Heart left ventricle (tissue), 16 donors: ENCODE data around the gene ADAM15. TPM values are rescaled to one million over a fixed set of nuclear protein-coding genes. Genes with fewer than 3 reads are reported as not detected.

Experiments used
- ATAC-seq, 4 donors: fragments of 200-7000 bp; cut with Tn5 transposase; one replicate each; pipeline ENCODE4 v1.9.1; 2020 to 2022; ENCODE audit warnings: moderate library complexity in 4 of 4, mild to moderate bottlenecking in 3 of 4, moderate number of reproducible peaks in 1 of 4
- DNase-seq, 5 donors: peaks; one replicate each; pipeline ENCODE4 v3.0.0-alpha.2; 2020
- H3K27ac ChIP-seq, 12 donors: fragments of 200-600 bp; sonication (generic) in 4 of 12; one replicate each; pipeline versions ENCODE4 v1.5.0 to v1.8.0; 2016 to 2022; ENCODE audit warnings: mild to moderate bottlenecking in 2 of 12
- H3K27me3 ChIP-seq, 9 donors: fragments of 200-600 bp; sonication (generic) in 2 of 9; one replicate each; pipeline versions ENCODE4 v1.5.1 to v1.8.0; 2016 to 2022; ENCODE audit warnings: mild to moderate bottlenecking in 3 of 9
- H3K36me3 ChIP-seq, 9 donors: fragments of 200-600 bp; sonication (generic) in 2 of 9; one replicate each; pipeline versions ENCODE4 v1.5.0 to v1.8.0; 2018 to 2022; ENCODE audit warnings: mild to moderate bottlenecking in 2 of 9
- H3K4me1 ChIP-seq, 12 donors: fragments of 200-600 bp; sonication (generic) in 4 of 12; one replicate each; pipeline versions ENCODE4 v1.5.0 to v1.8.0; 2016 to 2022; ENCODE audit warnings: mild to moderate bottlenecking in 3 of 12
- H3K4me3 ChIP-seq, 12 donors: fragments of 200-600 bp; sonication (generic) in 4 of 12; one replicate each; pipeline versions ENCODE4 v1.5.0 to v1.8.0; 2017 to 2022; ENCODE audit warnings: mild to moderate bottlenecking in 9 of 12, moderate library complexity in 4 of 12
- H3K9me3 ChIP-seq, 12 donors: fragments of 200-600 bp; sonication (generic) in 4 of 12; one replicate each; pipeline versions ENCODE4 v1.5.0 to v1.8.0; 2016 to 2022; ENCODE audit warnings: mild to moderate bottlenecking in 1 of 12
- POLR2A ChIP-seq, 2 donors: fragments of 450-650 bp; IDR thresholded peaks; one replicate each; pipeline ENCODE4 v1.6.1; 2017; ENCODE audit warnings: antibody characterized with exemption in 2 of 2, mild to moderate bottlenecking in 2 of 2, moderate library complexity in 2 of 2
- WGBS, 4 donors: extraction: QIAGEN DNeasy Blood & Tissue Kit in 2 of 4; methylation state at CpG; one replicate each; pipeline versions ENCODE4 v1.1.5 to v1.1.7; 2013 to 2018; 5-methylcytosine and 5-hydroxymethylcytosine counted together
- intact Hi-C, 10 donors: fragments of 100-400 bp; cut with DNase I; formaldehyde crosslinking; loops; one replicate each; pipeline versions ENCODE4 v1.11.1 to v1.14.2; 2022
- polyA plus RNA-seq, 2 donors: library from polyadenylated mRNA; stranded (reverse); fragments of 200-250 nt; gene quantifications; one replicate each; pipeline ENCODE4 v1.2.3, GENCODE V29; 2013
- total RNA-seq, 9 donors: library from RNA; depleted of rRNA in 2 of 9; stranded (reverse); fragments of >200 nt in 2 of 9; fragmentation: NEBNext Ultra II Directional in 3 of 9; extraction: Animal tissue kit (Norgen Biotek cat#: 25700) in 3 of 9; gene quantifications; one replicate each; pipeline versions ENCODE4 v1.1.0 to v1.2.4, GENCODE V29; 2016 to 2023
- TF ChIP-seq, protein P1 (sequence below), 12 donors: fragments of 200-600 bp; sonication (generic) in 4 of 12; IDR thresholded peaks; one replicate each; pipeline versions ENCODE4 v1.5.0 to v1.8.0; 2018 to 2022; ENCODE audit warnings: antibody characterized with exemption in 12 of 12, mild to moderate bottlenecking in 5 of 12
- donor health status: ischemic (EF 13 %, LVEDD 7.1; RV severe dilation, severe dysfunction).
- donor health status: healthy with polysubstance abuse.
- donor health status: DM: no; HTN: yes; CAD: no.
- donor health status: DM: no; HTN: no; CAD: no.
- donor health status: ischemic (EF 25% LVEDD 6.9; RV normal size, moderate dysfunction).
- donor health status: ischemic (EF 25% LVEDD 5.7; RV mildly dilated, moderate dysfunction).
- donor health status: healthy.
- donor health status: DM: yes; HTN: yes; CAD: no.
- donor health status: ischemic (EF 35%, LVEDD 5.7; RV mildly dilated, moderate dysfunction).
- donor health status: nonischemic (EF 11% LVEDD 7.7; RV severe dilation, severe dysfunction).
- donor health status: DM: yes; HTN: yes; CAD: no.
- donor health status: PGD.
- donor health status: ischemic (EF 29% LVEDD 5.4; RV normal size, mild dysfunction).
- donor health status: nonischemic (EF 23%, LVEDD 6.1; RV moderate dilation, normal function).

Gene ADAM15
- total and polyA plus RNA-seq, 11 donors = 55.8 to 199 (median 84.2) TPM

DNA sequence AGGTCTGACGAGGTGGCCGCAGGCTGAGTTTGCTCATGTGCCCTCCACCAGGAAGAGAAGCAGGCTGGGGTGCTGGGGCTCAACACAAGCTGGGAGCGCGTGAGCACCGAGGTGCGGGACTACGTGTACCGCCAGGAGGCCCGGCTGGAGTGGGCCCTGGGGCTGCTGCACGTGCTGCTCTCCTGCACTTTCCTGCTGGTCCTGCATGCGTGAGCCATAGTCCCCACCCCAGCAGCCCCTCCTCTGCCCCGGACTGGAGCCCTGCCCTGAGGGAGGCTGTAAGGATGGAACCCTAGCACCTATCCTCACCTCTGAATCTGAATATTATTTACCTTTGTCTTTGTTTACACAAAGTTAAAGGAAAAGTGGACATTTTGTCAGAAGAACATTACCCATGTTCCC is 7.8 kb upstream of the ADAM15 start:
- Histone ChIP-seq H3K36me3 (no peaks in the 10 kb centered on the region), H3K4me3 (no peak overlapping the region), H3K4me1 (peaks cover 0 to 26% (median 10%) of the 10 kb centered on the region in 12 donors), H3K9me3 (no peaks in the 10 kb centered on the region), H3K27me3 (no peaks in the 10 kb centered on the region), H3K27ac (no peak overlapping the region)
- intact Hi-C loops = no loop called here
- WGBS, 4 donors = 84 to 90% (median 89%) methylated on average over 10 to 12 of the region's 12 CpGs
- ATAC-seq (no peak), DNase-seq (no peak)
- TF ChIP-seq, protein P1, sequence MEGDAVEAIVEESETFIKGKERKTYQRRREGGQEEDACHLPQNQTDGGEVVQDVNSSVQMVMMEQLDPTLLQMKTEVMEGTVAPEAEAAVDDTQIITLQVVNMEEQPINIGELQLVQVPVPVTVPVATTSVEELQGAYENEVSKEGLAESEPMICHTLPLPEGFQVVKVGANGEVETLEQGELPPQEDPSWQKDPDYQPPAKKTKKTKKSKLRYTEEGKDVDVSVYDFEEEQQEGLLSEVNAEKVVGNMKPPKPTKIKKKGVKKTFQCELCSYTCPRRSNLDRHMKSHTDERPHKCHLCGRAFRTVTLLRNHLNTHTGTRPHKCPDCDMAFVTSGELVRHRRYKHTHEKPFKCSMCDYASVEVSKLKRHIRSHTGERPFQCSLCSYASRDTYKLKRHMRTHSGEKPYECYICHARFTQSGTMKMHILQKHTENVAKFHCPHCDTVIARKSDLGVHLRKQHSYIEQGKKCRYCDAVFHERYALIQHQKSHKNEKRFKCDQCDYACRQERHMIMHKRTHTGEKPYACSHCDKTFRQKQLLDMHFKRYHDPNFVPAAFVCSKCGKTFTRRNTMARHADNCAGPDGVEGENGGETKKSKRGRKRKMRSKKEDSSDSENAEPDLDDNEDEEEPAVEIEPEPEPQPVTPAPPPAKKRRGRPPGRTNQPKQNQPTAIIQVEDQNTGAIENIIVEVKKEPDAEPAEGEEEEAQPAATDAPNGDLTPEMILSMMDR (IDR thresholded peaks at IDR 0.05) = no peak
- no peak for TF ChIP-seq POLR2A (IDR thresholded peaks at IDR 0.05)

DNA sequence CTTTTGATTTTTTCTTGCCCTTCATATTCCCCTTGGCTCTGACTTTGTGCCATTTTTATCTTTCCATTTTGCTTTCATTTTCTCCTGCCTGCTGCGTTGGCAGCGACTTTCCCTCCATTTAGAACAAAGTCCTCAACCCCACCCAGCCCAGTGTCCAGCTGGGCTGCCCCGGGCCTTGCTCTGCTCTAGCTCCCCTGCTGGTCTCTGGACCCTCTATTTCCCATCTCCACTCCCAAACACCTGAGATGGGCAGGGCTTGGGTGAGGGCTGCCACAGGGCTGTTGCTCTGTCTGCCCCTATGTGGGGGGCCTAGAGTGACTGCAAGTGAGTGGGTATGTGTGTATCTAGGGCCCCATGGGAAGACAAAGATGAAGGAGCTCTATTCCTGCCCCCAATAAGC is 7.3 kb upstream of the ADAM15 start:
- WGBS, 4 donors = 77 to 87% (median 80%) methylated on average over 3 of the region's 3 CpGs
- TF ChIP-seq, protein P1 (IDR thresholded peaks at IDR 0.05) = no peak
- TF ChIP-seq POLR2A (IDR thresholded peaks at IDR 0.05) = no peak
- no peaks in the 10 kb centered on the region for H3K36me3 ChIP-seq
- H3K27me3 ChIP-seq = no peaks in the 10 kb centered on the region
- intact Hi-C loops = loop anchor here in 4 of 10 donors (2.0 kb wide), 1 partner anchor 41 kb away; no protein-coding TSS in a partner anchor
- H3K9me3 ChIP-seq = no peaks in the 10 kb centered on the region
- no peak overlapping the region for H3K4me3 ChIP-seq
- H3K27ac ChIP-seq = no peak overlapping the region
- H3K4me1 ChIP-seq = peaks cover 0 to 21% (median 9%) of the 10 kb centered on the region in 12 donors
- DNase-seq (no peak), ATAC-seq (no peak)

DNA sequence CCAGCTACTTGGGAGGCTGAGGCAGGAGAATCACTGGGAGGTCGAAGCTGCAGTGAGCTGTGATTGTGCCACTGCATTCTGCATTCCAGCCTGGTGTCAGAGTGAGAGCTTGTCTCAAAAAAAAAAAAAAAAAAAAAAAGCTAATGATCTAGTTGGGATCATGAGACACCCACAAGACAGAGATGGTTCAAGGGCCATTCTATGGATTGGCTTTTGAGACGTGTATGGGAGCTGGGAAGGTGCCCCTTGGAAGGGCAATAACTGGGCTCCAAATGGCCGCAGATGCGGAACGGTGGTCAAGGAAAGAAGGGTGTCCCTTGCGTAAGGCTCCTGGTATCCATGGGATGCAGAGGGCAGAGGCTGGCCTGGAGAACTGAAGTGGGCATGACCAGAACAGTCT is 6.8 kb upstream of the ADAM15 start:
- Histone ChIP-seq H3K4me1 (peaks cover 0 to 21% (median 8%) of the 10 kb centered on the region in 12 donors), H3K27ac (peak overlapping the region in 5 of 12 donors; percentile 6 to 57 (median 20)), H3K9me3 (no peaks in the 10 kb centered on the region), H3K36me3 (no peaks in the 10 kb centered on the region), H3K27me3 (no peaks in the 10 kb centered on the region), H3K4me3 (no peak overlapping the region)
- no peak for DNase-seq
- 84 to 91% (median 88%) methylated on average over 6 of the region's 6 CpGs for WGBS, 4 donors
- no peak for TF ChIP-seq POLR2A (IDR thresholded peaks at IDR 0.05)
- TF ChIP-seq, protein P1 (IDR thresholded peaks at IDR 0.05) = no peak
- ATAC-seq = no peak
- intact Hi-C loops = loop anchor here in 4 of 10 donors (2.0 kb wide), 1 partner anchor 40 kb away; no protein-coding TSS in a partner anchor

DNA sequence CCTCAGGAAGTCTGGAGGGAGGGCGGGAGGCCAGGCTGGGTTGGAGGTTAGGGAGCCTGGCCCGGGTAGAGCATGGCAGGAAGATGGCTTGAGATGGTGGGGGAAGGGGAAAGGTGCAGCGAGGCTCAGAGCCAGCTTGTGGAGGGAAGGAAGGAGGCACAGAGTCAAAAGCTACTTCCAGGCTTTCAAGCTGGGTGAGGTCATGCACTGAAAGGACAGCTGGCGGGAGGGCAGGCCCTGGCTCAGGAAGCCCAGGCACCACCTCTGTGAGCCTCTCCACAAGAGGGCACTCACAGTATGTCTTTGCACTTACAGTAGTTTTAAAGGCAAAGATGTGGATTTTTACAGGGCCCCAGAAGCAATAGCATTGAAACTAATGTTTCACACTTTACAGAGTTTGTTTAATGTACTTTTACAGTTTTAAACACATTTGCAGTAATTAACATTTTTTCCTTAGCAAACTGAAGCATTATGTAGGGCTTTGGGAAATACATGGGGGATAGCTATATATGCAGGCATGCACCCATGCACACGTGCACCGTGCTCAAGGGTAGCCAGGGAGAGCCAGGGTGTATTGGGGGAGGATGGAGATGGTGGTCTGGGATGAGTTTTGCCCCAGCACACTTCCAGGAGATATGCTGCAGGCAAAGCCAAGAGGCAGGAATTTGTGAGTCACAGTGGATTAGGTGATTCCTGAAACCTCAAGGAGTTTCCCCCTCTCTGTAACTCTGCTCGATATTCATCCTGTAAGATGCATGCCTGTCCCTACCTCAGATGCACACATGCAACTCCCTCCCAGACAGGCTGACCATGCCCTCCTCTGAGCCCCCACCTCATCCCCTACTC is 6.1 kb upstream of the ADAM15 start:
- intact Hi-C loops = loop anchor here in 9 of 10 donors (1.0 to 5.0 kb wide), 6 partner anchors 16 to 43 kb away; partner anchors contain the start of genes EFNA4 (in 1 of the 9) and ZBTB7B (in 1 of the 9)
- peak overlapping the region in 5 of 12 donors; percentile 6 to 57 (median 20) for H3K27ac ChIP-seq
- peak; percentile 87 to 95 (median 94) for ATAC-seq
- H3K4me1 ChIP-seq = peaks cover 0 to 27% (median 13%) of the 10 kb centered on the region in 12 donors
- no peaks in the 10 kb centered on the region for H3K36me3 ChIP-seq
- no peaks in the 10 kb centered on the region for H3K27me3 ChIP-seq
- WGBS, 4 donors = 45 to 55% (median 51%) methylated on average over 7 of the region's 7 CpGs
- peak; percentile 83 to 88 (median 86) for DNase-seq
- H3K4me3 ChIP-seq = no peak overlapping the region
- no peaks in the 10 kb centered on the region for H3K9me3 ChIP-seq
- TF ChIP-seq POLR2A (IDR thresholded peaks at IDR 0.05) = no peak
- TF ChIP-seq, protein P1 (IDR thresholded peaks at IDR 0.05) = peak; percentile 68 to 90 (median 74)
